Astrocyte (in vitro differentiated cells and primary cell): Measurements from ENCODE around the gene TBX4. TPM values are rescaled to one million over a fixed set of nuclear protein-coding genes. Genes with fewer than 3 reads are reported as not detected.
"Not testable (repeated sequence)": the region's sequence is repeated elsewhere in the genome, so short reads cannot be mapped to it uniquely, and the experiment has no call there.

Source experiments
- DNase-seq: peaks from one replicate; pipeline ENCODE4 v3.0.0-alpha.2; 2010; ENCODE audit warnings: low read depth
- FAIRE-seq: peaks from 2 replicates; lab custom pipeline; 2011; peaks lifted over from hg19 to GRCh38; lab: Jason Lieb, UNC
- H2AFZ ChIP-seq: 2 replicates; pipeline ENCODE4 v1.6.0; 2012; ENCODE audit warnings: low read depth, low read length, inconsistent platforms
- H3K27ac ChIP-seq: 2 replicates; pipeline ENCODE4 v1.5.1; 2011; ENCODE audit warnings: low read depth, low read length, inconsistent platforms
- H3K27me3 ChIP-seq: 2 replicates; pipeline ENCODE4 v1.6.0; 2011; ENCODE audit warnings: low read length, inconsistent platforms; ENCODE audit not compliant: insufficient read depth
- H3K36me3 ChIP-seq: 2 replicates; pipeline ENCODE4 v1.5.1; 2011; ENCODE audit warnings: low read length, inconsistent platforms; ENCODE audit not compliant: insufficient read depth
- H3K4me1 ChIP-seq: 2 replicates; pipeline ENCODE4 v1.5.1; 2011; ENCODE audit warnings: low read length, inconsistent platforms; ENCODE audit not compliant: insufficient read depth
- H3K4me2 ChIP-seq: 2 replicates; pipeline ENCODE4 v1.6.0; 2012; ENCODE audit warnings: low read length, inconsistent platforms
- H3K4me3 ChIP-seq: 2 replicates; pipeline ENCODE4 v1.5.1; 2011; ENCODE audit warnings: low read depth, mild to moderate bottlenecking, low read length, inconsistent platforms; ENCODE audit not compliant: insufficient read depth
- H3K79me2 ChIP-seq: 2 replicates; pipeline ENCODE4 v1.6.0; 2012; ENCODE audit warnings: mild to moderate bottlenecking, low read length, inconsistent platforms; ENCODE audit not compliant: insufficient read depth
- H3K9ac ChIP-seq: 2 replicates; pipeline ENCODE4 v1.6.0; 2012; ENCODE audit warnings: mild to moderate bottlenecking, low read length, inconsistent platforms
- H3K9me3 ChIP-seq: 2 replicates; pipeline ENCODE4 v1.5.1; 2012; ENCODE audit warnings: low read depth, mild to moderate bottlenecking, low read length, inconsistent platforms; ENCODE audit not compliant: insufficient read depth
- H4K20me1 ChIP-seq: 2 replicates; pipeline ENCODE4 v1.6.0; 2012; ENCODE audit warnings: low read length, inconsistent platforms; ENCODE audit not compliant: insufficient read depth
- H3K27ac Mint-ChIP-seq: one replicate; pipeline ENCODE4 v1.8.0; 2021; ENCODE audit warnings: mild to moderate bottlenecking, mixed read lengths; ENCODE audit not compliant: unreplicated experiment
- H3K27me3 Mint-ChIP-seq: one replicate; pipeline ENCODE4 v1.8.0; 2021; ENCODE audit warnings: low read depth, mixed read lengths; ENCODE audit not compliant: unreplicated experiment
- H3K36me3 Mint-ChIP-seq: one replicate; pipeline ENCODE4 v1.8.0; 2021; ENCODE audit warnings: low read depth, mixed read lengths; ENCODE audit not compliant: unreplicated experiment
- H3K4me1 Mint-ChIP-seq: one replicate; pipeline ENCODE4 v1.8.0; 2021; ENCODE audit warnings: low read depth, mixed read lengths; ENCODE audit not compliant: unreplicated experiment
- H3K4me3 Mint-ChIP-seq: one replicate; pipeline ENCODE4 v1.8.0; 2021; ENCODE audit warnings: mild to moderate bottlenecking, moderate library complexity, mixed read lengths; ENCODE audit not compliant: unreplicated experiment
- H3K9me3 Mint-ChIP-seq: one replicate; pipeline ENCODE4 v1.8.0; 2021; ENCODE audit warnings: mild to moderate bottlenecking, mixed read lengths; ENCODE audit not compliant: unreplicated experiment
- CTCF ChIP-seq: IDR thresholded peaks from 2 replicates; pipeline ENCODE4 v1.5.1; 2011; ENCODE audit warnings: low read depth, mild to moderate bottlenecking, inconsistent platforms, low read length, moderate library complexity; ENCODE audit not compliant: insufficient read depth
- EZH2 ChIP-seq: IDR thresholded peaks from 2 replicates; pipeline ENCODE4 v1.6.1; 2012; ENCODE audit warnings: mild to moderate bottlenecking, low read length, inconsistent platforms; ENCODE audit not compliant: insufficient read depth
- total RNA-seq: library from RNA; stranded (reverse); gene quantifications from 2 replicates; pipeline ENCODE4 v1.2.1, GENCODE V29; 2021

Gene TBX4
- total RNA-seq, 1 donor from 2014 or later = 0.14 TPM

- peaks cover 3% of the 10 kb centered on the region for H3K4me1 ChIP-seq
- H3K27ac ChIP-seq = no peak overlapping the region
- no peak for TF ChIP-seq CTCF
- H3K4me3 ChIP-seq = no peak overlapping the region
- peaks cover 8% of the 10 kb centered on the region for H3K4me1 Mint-ChIP-seq
- DNase-seq (no peak), FAIRE-seq (no peak)
- no peaks in the 10 kb centered on the region for H3K36me3 ChIP-seq
- H3K9me3 Mint-ChIP-seq = no peaks in the 10 kb centered on the region
- no peaks in the 10 kb centered on the region for H4K20me1 ChIP-seq
- no peaks in the 10 kb centered on the region for H3K36me3 Mint-ChIP-seq
- H2AFZ ChIP-seq = no peak overlapping the region
- H3K27ac Mint-ChIP-seq = no peak overlapping the region
- no peak overlapping the region for H3K4me2 ChIP-seq
- H3K27me3 ChIP-seq = peaks cover 28% of the 10 kb centered on the region
- peaks cover 5% of the 10 kb centered on the region for H3K27me3 Mint-ChIP-seq
- no peaks in the 10 kb centered on the region for H3K9me3 ChIP-seq
- H3K79me2 ChIP-seq = no peaks in the 10 kb centered on the region
- H3K4me3 Mint-ChIP-seq = no peak overlapping the region
- no peak overlapping the region for H3K9ac ChIP-seq
Observed at GRCh38 chr17:61507383-61508066, 55.3 kb downstream of the TBX4 start.

- DNase-seq (no peak), FAIRE-seq (no peak)
- Histone ChIP-seq H2AFZ (no peak overlapping the region), H3K9me3 (no peaks in the 10 kb centered on the region), H3K4me1 (peaks cover 3% of the 10 kb centered on the region), H3K36me3 (no peaks in the 10 kb centered on the region), H3K79me2 (no peaks in the 10 kb centered on the region), H3K4me2 (no peak overlapping the region), H3K27ac (no peak overlapping the region), H3K9ac (no peak overlapping the region), H3K27me3 (peaks cover 24% of the 10 kb centered on the region), H4K20me1 (no peaks in the 10 kb centered on the region), H3K4me3 (no peak overlapping the region)
- H3K27me3 Mint-ChIP-seq = peaks cover 5% of the 10 kb centered on the region
- no peak overlapping the region for H3K4me3 Mint-ChIP-seq
- no peak overlapping the region for H3K27ac Mint-ChIP-seq
- peaks cover 8% of the 10 kb centered on the region for H3K4me1 Mint-ChIP-seq
- H3K36me3 Mint-ChIP-seq = no peaks in the 10 kb centered on the region
- TF ChIP-seq EZH2 (no peak), CTCF (no peak)
- no peaks in the 10 kb centered on the region for H3K9me3 Mint-ChIP-seq
Observed at GRCh38 chr17:61508912-61509311, 56.7 kb downstream of the TBX4 start.

- not testable (repeated sequence) for H3K4me3 Mint-ChIP-seq, H3K27me3 Mint-ChIP-seq, H3K4me3 ChIP-seq, H3K9me3 Mint-ChIP-seq, H3K9ac ChIP-seq, H3K79me2 ChIP-seq, H3K9me3 ChIP-seq, H2AFZ ChIP-seq, FAIRE-seq, H3K4me1 Mint-ChIP-seq, H3K4me1 ChIP-seq, H3K4me2 ChIP-seq, DNase-seq, H3K27ac Mint-ChIP-seq, H3K27ac ChIP-seq, H3K36me3 Mint-ChIP-seq, H3K36me3 ChIP-seq, H4K20me1 ChIP-seq
- peaks cover 25% of the 10 kb centered on the region for H3K27me3 ChIP-seq
Observed at GRCh38 chr17:61509454-61509853, 57.2 kb downstream of the TBX4 start.
